AG04449 (cell line): Measurements from ENCODE around the gene CLDN4.
"Not testable (repeated sequence)": the region's sequence is repeated elsewhere in the genome, so short reads cannot be mapped to it uniquely, and the experiment has no call there.

Experiments
- CTCF ChIA-PET: fragments of 350-600 bp; formaldehyde crosslinking; extraction: SDS; loops from one replicate; lab custom pipeline; 2021; ENCODE audit warnings: antibody characterized with exemption; lab: Yijun Ruan, JAX
- POLR2A ChIA-PET: fragments of 400-600, 350-600 bp; formaldehyde crosslinking; extraction: SDS; loops from one replicate; lab custom pipeline; 2020; ENCODE audit warnings: antibody characterized with exemption, inconsistent platforms; lab: Yijun Ruan, JAX
- DNase-seq: peaks from one replicate; pipeline ENCODE4 v3.0.0-alpha.2; 2010; ENCODE audit warnings: low read depth, low spot score
- H3K4me3 ChIP-seq: 2 replicates; pipeline ENCODE4 v1.5.1; 2011; ENCODE audit warnings: low read depth, mild to moderate bottlenecking, control low read depth, low read length
- CTCF ChIP-seq: IDR thresholded peaks from one replicate; pipeline ENCODE4 v1.5.1; 2011; ENCODE audit warnings: mild to moderate bottlenecking, moderate library complexity, low read length, control low read depth, inconsistent platforms; ENCODE audit not compliant: insufficient read depth; ENCODE audit errors: missing control alignments

The CLDN4 gene

GRCh38 chr7:73841689-73842066 lies 10.9 kb downstream of the CLDN4 start:
- POLR2A ChIA-PET = no interaction called here
- H3K4me3 ChIP-seq = peak overlapping the region; percentile 75
- DNase-seq = no peak
- no peak for TF ChIP-seq CTCF
- CTCF ChIA-PET = interaction anchor here (1.1 to 2.6 kb wide), 4 partner anchors 12 to 234 kb away, joined by 3 to 9 read pairs (median 4); no protein-coding TSS in a partner anchor

GRCh38 chr7:73842067-73842976 lies 11.5 kb downstream of the CLDN4 start, which contains the start of gene METTL27:
METTL27 (minus strand) TSS chr7:73842516; CDS start chr7:73842140, 376 bp downstream.
- ChIA-PET POLR2A (interaction anchor here (0.6 to 1.4 kb wide), 2 partner anchors 8 to 32 kb away, joined by 3 to 8 read pairs; no protein-coding TSS in a partner anchor), CTCF (interaction anchor here (1.1 to 2.6 kb wide), 4 partner anchors 13 to 235 kb away, joined by 3 to 9 read pairs (median 4); no protein-coding TSS in a partner anchor)
- peak within 1 kb of the TSS; percentile 75 for H3K4me3 ChIP-seq
- TF ChIP-seq CTCF = no peak
- DNase-seq = no peak

- no peak for TF ChIP-seq CTCF
- no peak for DNase-seq
- POLR2A ChIA-PET = no interaction called here
- H3K4me3 ChIP-seq = no peak overlapping the region
- CTCF ChIA-PET = interaction anchor here (0.7 to 1.4 kb wide), 5 partner anchors 11 to 237 kb away, joined by 3 to 4 read pairs (median 3); no protein-coding TSS in a partner anchor
These were observed 13.3 kb downstream of the CLDN4 start for GRCh38 chr7:73844131-73844547.

- TF ChIP-seq CTCF = no peak
- CTCF ChIA-PET = interaction anchor here (0.7 to 1.4 kb wide), 5 partner anchors 10 to 238 kb away, joined by 3 to 4 read pairs (median 3); no protein-coding TSS in a partner anchor
- POLR2A ChIA-PET = no interaction called here
- DNase-seq = no peak
- no peak overlapping the region for H3K4me3 ChIP-seq
These were observed 14.2 kb downstream of the CLDN4 start for GRCh38 chr7:73844848-73845460.

- DNase-seq, H3K4me3 ChIP-seq, POLR2A ChIA-PET: not testable (repeated sequence)
- CTCF ChIA-PET = interaction anchor here (1.3 kb wide), 1 partner anchor 34 kb away, joined by 3 read pairs; no protein-coding TSS in a partner anchor
These were observed 15.0 kb downstream of the CLDN4 start for GRCh38 chr7:73845701-73846195.

GRCh38 chr7:73847941-73848723 lies 17.3 kb downstream of the CLDN4 start:
- no peak for TF ChIP-seq CTCF
- no peak overlapping the region for H3K4me3 ChIP-seq
- no peak for DNase-seq
- CTCF ChIA-PET = interaction anchor here (1.0 to 1.8 kb wide), 4 partner anchors 8 to 241 kb away, joined by 3 to 8 read pairs (median 4); no protein-coding TSS in a partner anchor
- POLR2A ChIA-PET = interaction anchor here (1.0 kb wide), 1 partner anchor 110 kb away, joined by 3 read pairs; the partner anchor contains the start of gene ABHD11
